Effector memory CD4-positive, alpha-beta T cell (primary cell): Measurements from ENCODE around the gene FRRS1.

Experiments used
- DNase-seq, 3 donors: peaks; one replicate each; pipeline ENCODE4 v3.0.0-alpha.2; 2020
- H3K27ac ChIP-seq: 2 replicates; pipeline ENCODE4 v1.7.0; 2013; ENCODE audit warnings: mild to moderate bottlenecking, low read length, moderate library complexity; ENCODE audit not compliant: insufficient read depth, poor library complexity, severe bottlenecking
- H3K27me3 ChIP-seq: replicated peaks from 2 replicates; pipeline ENCODE4 v1.7.0; 2013; ENCODE audit warnings: mild to moderate bottlenecking, low read length; ENCODE audit not compliant: insufficient read depth, control insufficient read depth, poor library complexity, severe bottlenecking
- H3K36me3 ChIP-seq: 2 replicates; pipeline ENCODE4 v1.7.0; 2013; ENCODE audit warnings: mild to moderate bottlenecking, low read length, moderate library complexity; ENCODE audit not compliant: control insufficient read depth, insufficient read depth
- H3K4me1 ChIP-seq: 2 replicates; pipeline ENCODE4 v1.7.0; 2013; ENCODE audit warnings: low read length, mild to moderate bottlenecking; ENCODE audit not compliant: control insufficient read depth, insufficient read depth, poor library complexity, severe bottlenecking
- H3K4me3 ChIP-seq: 2 replicates; pipeline ENCODE4 v1.7.0; 2013; ENCODE audit warnings: low read length, low read depth, mild to moderate bottlenecking; ENCODE audit not compliant: insufficient read depth, poor library complexity, severe bottlenecking
- H3K9me3 ChIP-seq: 2 replicates; pipeline ENCODE4 v1.7.0; 2013; ENCODE audit warnings: mild to moderate bottlenecking, low read length, moderate library complexity; ENCODE audit not compliant: control insufficient read depth

Gene FRRS1

GRCh38 chr1:99685516-99686180 is 80.8 kb downstream of the FRRS1 start:
- no peak for DNase-seq
- Histone ChIP-seq H3K27ac (no peak overlapping the region), H3K9me3 (no peaks in the 10 kb centered on the region), H3K36me3 (no peaks in the 10 kb centered on the region), H3K27me3 (no peaks in the 10 kb centered on the region), H3K4me1 (no peaks in the 10 kb centered on the region), H3K4me3 (no peak overlapping the region)

DNA sequence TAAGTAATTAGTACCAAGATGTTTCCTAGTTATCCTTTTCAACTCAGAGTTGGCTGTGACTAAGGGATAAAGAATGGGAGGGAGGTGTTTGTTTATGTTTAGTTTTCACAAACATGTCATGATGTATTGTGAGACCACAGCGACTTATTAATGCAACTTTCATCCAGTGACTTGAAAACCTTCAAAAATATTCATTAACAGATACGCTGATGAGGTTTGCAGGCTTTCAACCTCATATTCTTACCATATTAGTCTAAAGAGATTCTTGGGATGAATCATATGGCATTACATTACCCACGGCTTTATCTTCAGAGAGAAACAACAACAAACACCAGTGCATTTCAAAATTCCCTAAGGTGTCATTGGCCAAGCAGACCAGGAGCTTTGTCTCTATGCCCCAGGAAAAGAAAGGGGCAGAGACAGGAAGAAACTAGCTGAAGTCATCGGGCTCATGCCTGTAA is 84.1 kb downstream of the FRRS1 start:
- DNase-seq = no peak
- Histone ChIP-seq H3K4me1 (no peaks in the 10 kb centered on the region), H3K27me3 (no peaks in the 10 kb centered on the region), H3K36me3 (no peaks in the 10 kb centered on the region), H3K27ac (no peak overlapping the region), H3K9me3 (no peaks in the 10 kb centered on the region), H3K4me3 (no peak overlapping the region)

DNA sequence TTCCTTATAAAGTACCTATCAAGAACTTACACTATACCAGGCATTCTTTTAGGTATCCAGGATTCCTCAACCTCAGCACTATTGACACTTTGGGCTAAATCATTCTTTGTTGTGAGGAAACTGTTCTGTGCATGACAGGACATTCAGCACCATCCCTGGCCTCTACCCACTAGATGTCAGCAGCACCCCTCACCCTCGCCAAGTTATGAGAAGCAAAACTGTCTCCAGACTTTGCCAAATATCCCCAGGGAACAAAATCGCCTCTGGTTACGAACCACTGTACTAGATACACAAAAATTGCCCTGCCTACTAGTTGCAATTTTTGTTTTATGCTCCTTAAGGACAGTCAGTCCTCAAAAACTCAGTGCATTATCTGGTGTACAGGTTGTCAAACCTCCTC is 84.9 kb downstream of the FRRS1 start:
- H3K36me3 ChIP-seq = no peaks in the 10 kb centered on the region
- no peak for DNase-seq
- no peaks in the 10 kb centered on the region for H3K9me3 ChIP-seq

DNA sequence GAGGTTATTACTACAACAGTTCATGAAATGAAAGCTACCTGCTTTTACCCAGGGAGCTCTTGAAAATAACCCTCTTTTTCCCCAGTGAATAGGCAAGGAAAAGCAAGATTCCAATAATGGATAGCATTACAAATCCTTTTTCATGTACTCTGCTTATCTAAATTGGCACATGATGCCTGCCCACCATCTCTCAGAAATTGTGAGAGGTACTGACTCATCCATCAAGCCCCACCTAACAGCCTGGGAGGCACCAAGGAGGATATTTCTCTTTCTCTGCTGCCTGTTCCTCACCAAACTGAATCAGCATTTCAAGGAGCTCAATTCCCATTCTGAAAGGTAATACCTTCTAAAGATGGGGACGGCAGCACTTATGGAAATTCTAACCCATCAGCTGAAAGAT is 86.2 kb downstream of the FRRS1 start:
- H3K27me3 ChIP-seq = no peaks in the 10 kb centered on the region
- no peaks in the 10 kb centered on the region for H3K4me1 ChIP-seq
- no peak overlapping the region for H3K4me3 ChIP-seq
- H3K27ac ChIP-seq = no peak overlapping the region
- no peak for DNase-seq
- no peaks in the 10 kb centered on the region for H3K9me3 ChIP-seq
- no peaks in the 10 kb centered on the region for H3K36me3 ChIP-seq

More for the DNA sequence above, 84.9 kb downstream of the FRRS1 start:
- Histone ChIP-seq H3K4me3 (no peak overlapping the region), H3K27ac (no peak overlapping the region), H3K27me3 (no peaks in the 10 kb centered on the region), H3K4me1 (no peaks in the 10 kb centered on the region)

DNA sequence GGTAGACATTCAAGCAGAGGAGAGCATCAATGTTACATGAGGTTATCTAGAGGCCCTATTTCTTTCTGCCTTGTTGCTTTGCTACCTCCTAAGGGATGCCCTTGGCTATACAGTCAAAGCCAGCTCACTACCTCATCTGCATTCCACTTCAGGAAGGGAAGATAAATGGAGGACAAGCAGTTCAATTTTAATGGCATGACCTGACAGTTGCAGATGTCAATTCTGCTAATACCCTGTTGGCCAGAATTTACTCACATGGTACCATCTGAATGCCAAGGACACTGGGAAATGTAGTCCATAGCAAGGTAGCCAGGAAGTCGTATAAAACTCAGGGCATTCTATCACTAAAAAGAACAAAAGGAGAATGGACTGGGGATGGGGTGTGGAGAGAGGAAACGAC is 89.0 kb downstream of the FRRS1 start:
- H3K4me3 ChIP-seq = no peak overlapping the region
- no peak overlapping the region for H3K27ac ChIP-seq
- DNase-seq = no peak
- H3K9me3 ChIP-seq = no peaks in the 10 kb centered on the region
- H3K27me3 ChIP-seq = no peaks in the 10 kb centered on the region
- H3K36me3 ChIP-seq = no peaks in the 10 kb centered on the region
- H3K4me1 ChIP-seq = no peaks in the 10 kb centered on the region

GRCh38 chr1:99676876-99677275 is 89.6 kb downstream of the FRRS1 start:
- H3K36me3 ChIP-seq = no peaks in the 10 kb centered on the region
- H3K4me1 ChIP-seq = no peaks in the 10 kb centered on the region
- H3K27me3 ChIP-seq = no peaks in the 10 kb centered on the region
- H3K9me3 ChIP-seq = no peaks in the 10 kb centered on the region
- no peak for DNase-seq
- no peak overlapping the region for H3K27ac ChIP-seq
- no peak overlapping the region for H3K4me3 ChIP-seq

- Histone ChIP-seq H3K4me1 (no peaks in the 10 kb centered on the region), H3K9me3 (no peaks in the 10 kb centered on the region), H3K27me3 (no peaks in the 10 kb centered on the region), H3K4me3 (no peak overlapping the region), H3K27ac (no peak overlapping the region), H3K36me3 (no peaks in the 10 kb centered on the region)
- DNase-seq = no peak
These were observed 90.4 kb downstream of the FRRS1 start for GRCh38 chr1:99675994-99676393.

DNA sequence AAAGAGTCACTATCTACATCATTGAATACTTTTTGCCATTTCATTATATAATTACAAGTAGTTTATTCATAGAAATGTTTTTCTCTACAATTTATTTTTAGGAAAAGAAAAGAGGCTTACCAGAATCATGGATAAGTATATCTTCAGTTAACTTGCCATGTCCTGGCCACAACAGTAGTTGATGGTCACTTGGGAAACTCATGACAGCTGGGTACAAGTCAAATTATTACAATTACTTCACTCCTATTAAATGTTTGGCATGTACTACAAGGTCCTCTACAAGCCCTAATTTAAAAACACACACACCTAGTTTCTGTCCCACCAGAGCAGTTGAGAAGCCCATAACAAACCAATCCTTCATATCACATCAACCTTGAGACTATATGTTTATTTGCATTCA is 91.1 kb downstream of the FRRS1 start:
- H3K4me3 ChIP-seq = no peak overlapping the region
- H3K36me3 ChIP-seq = no peaks in the 10 kb centered on the region
- H3K9me3 ChIP-seq = no peaks in the 10 kb centered on the region
- no peak for DNase-seq
- H3K27me3 ChIP-seq = no peaks in the 10 kb centered on the region
- no peaks in the 10 kb centered on the region for H3K4me1 ChIP-seq
- no peak overlapping the region for H3K27ac ChIP-seq

DNA sequence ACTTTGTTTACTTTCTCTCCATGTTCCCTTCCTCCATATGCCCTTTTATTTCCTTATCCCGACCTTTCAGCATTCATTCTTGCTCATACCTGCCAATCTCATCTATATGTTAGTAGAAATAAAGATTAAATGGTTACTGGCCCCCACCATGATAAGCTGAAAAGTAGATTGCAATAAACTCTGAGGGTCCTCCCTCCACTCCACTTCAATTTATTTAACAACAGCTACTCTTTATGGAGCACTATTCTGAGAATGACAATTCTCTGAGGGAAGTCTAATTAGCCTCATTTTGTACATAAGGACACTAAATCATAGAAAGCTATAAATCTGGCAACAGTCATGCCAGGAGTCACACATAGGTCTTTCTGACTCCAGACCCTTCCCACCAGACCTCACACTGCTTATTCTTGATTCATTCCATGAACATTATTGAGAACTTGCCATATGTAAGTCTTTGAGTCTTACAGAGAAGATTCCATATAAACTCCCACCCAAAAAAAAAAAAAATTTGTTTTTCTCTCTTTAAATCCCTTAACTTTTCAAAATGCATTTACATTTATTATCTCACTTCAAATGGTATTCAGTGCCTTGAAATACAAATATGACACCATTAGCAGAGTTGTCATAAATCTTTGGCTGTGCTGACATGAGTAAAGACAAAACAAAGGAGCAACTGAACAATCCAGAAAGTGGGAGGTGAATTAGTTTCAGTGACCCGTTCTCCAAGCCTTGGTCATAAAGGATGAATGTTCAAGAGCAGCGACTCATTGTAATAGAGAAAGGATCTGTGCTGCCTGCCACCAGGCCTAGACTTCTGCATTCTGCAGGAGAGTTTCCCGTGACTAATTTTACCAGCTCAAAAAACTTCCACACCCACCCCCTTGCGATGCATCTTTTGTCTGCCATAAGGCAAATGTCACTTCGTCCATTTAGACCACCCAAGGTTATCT is 92.0 kb downstream of the FRRS1 start:
- Histone ChIP-seq H3K9me3 (no peaks in the 10 kb centered on the region), H3K27ac (no peak overlapping the region), H3K4me3 (no peak overlapping the region), H3K27me3 (no peaks in the 10 kb centered on the region), H3K4me1 (no peaks in the 10 kb centered on the region), H3K36me3 (no peaks in the 10 kb centered on the region)
- no peak for DNase-seq

GRCh38 chr1:99673315-99673714 is 93.1 kb downstream of the FRRS1 start:
- H3K36me3 ChIP-seq = no peaks in the 10 kb centered on the region
- no peak overlapping the region for H3K4me3 ChIP-seq
- no peaks in the 10 kb centered on the region for H3K9me3 ChIP-seq
- no peaks in the 10 kb centered on the region for H3K27me3 ChIP-seq
- no peaks in the 10 kb centered on the region for H3K4me1 ChIP-seq
- H3K27ac ChIP-seq = no peak overlapping the region
- DNase-seq = no peak
